GM06990 (cell line): ENCODE results near the gene CDH4.

Source experiments
- DNase-seq: peaks from one replicate; pipeline ENCODE4 v3.0.0-alpha.2; 2011; ENCODE audit not compliant: insufficient read length; ENCODE audit errors: extremely low read depth
- H3K27me3 ChIP-seq: replicated peaks from 2 replicates; pipeline ENCODE4 v1.6.0; 2011; ENCODE audit warnings: low read length; ENCODE audit not compliant: control insufficient read depth, insufficient read depth
- H3K36me3 ChIP-seq: 2 replicates; pipeline ENCODE4 v1.5.1; 2011; ENCODE audit warnings: low read length; ENCODE audit not compliant: control insufficient read depth, insufficient read depth
- H3K4me3 ChIP-seq: replicated peaks from 2 replicates; pipeline ENCODE4 v1.5.1; 2011; ENCODE audit warnings: low read depth, mild to moderate bottlenecking, control low read depth, low read length
- TF ChIP-seq, protein P1 (sequence below): IDR thresholded peaks from 2 replicates; pipeline ENCODE4 v1.5.1; 2011; ENCODE audit warnings: low read length, control low read depth, mild to moderate bottlenecking, inconsistent platforms; ENCODE audit not compliant: insufficient read depth, poor library complexity, severe bottlenecking

CDH4 gene

GRCh38 chr20:61650912-61651733 lies 399.1 kb downstream of the CDH4 start:
- H3K4me3 ChIP-seq = no peak overlapping the region
- TF ChIP-seq, protein P1, sequence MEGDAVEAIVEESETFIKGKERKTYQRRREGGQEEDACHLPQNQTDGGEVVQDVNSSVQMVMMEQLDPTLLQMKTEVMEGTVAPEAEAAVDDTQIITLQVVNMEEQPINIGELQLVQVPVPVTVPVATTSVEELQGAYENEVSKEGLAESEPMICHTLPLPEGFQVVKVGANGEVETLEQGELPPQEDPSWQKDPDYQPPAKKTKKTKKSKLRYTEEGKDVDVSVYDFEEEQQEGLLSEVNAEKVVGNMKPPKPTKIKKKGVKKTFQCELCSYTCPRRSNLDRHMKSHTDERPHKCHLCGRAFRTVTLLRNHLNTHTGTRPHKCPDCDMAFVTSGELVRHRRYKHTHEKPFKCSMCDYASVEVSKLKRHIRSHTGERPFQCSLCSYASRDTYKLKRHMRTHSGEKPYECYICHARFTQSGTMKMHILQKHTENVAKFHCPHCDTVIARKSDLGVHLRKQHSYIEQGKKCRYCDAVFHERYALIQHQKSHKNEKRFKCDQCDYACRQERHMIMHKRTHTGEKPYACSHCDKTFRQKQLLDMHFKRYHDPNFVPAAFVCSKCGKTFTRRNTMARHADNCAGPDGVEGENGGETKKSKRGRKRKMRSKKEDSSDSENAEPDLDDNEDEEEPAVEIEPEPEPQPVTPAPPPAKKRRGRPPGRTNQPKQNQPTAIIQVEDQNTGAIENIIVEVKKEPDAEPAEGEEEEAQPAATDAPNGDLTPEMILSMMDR = no peak
- no peak for DNase-seq
- no peaks in the 10 kb centered on the region for H3K36me3 ChIP-seq
- H3K27me3 ChIP-seq = no peaks in the 10 kb centered on the region

DNA sequence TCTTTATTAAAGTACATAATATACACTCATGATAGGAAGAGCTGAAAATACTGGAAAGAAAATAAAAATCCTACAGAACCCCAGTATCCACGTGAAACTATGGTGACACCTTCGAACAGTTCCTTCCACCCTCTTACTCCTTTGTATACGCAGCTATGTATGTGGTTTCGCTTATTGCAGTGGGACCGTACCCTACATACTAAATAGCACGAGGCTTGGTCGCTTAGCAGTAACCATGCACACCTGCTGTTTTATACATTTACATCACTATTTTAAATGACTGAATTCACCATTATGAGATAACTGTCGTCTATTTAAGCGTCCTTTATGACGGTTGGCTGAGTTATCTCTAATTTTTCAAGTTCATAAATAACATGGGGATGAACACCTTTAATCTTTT lies 400.1 kb downstream of the CDH4 start:
- Histone ChIP-seq H3K36me3 (no peaks in the 10 kb centered on the region), H3K27me3 (no peaks in the 10 kb centered on the region), H3K4me3 (no peak overlapping the region)
- TF ChIP-seq, protein P1 = no peak
- no peak for DNase-seq

- Histone ChIP-seq H3K27me3 (no peaks in the 10 kb centered on the region), H3K36me3 (no peaks in the 10 kb centered on the region), H3K4me3 (no peak overlapping the region)
- DNase-seq = no peak
- TF ChIP-seq, protein P1 = no peak
Measured at GRCh38 chr20:61654726-61655125, 402.7 kb downstream of the CDH4 start.

GRCh38 chr20:61655591-61655990 lies 403.5 kb downstream of the CDH4 start:
- TF ChIP-seq, protein P1 = no peak
- DNase-seq = no peak
- Histone ChIP-seq H3K27me3 (no peaks in the 10 kb centered on the region), H3K4me3 (no peak overlapping the region), H3K36me3 (no peaks in the 10 kb centered on the region)

DNA sequence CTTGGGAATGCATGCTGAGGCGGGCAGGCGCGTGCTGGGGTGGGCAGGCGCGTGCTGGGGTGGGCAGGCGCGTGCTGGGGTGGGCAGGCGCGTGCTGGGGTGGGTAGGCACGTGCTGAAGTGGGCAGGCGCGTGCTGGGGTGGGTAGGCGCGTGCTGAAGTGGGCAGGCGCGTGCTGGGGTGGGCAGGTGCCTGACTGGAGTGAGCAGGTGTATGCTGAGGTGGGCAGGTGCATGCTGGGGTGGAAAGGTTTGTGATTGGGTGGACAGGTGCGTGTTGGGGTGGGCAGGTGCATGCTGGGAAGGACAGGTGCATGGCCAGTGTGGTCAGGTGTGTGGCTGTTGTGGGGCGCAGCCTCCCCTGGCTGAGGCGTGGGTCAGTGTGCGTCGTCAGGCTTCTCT lies 404.1 kb downstream of the CDH4 start:
- Histone ChIP-seq H3K4me3 (no peak overlapping the region), H3K36me3 (no peaks in the 10 kb centered on the region), H3K27me3 (no peaks in the 10 kb centered on the region)
- TF ChIP-seq, protein P1 = no peak
- DNase-seq = no peak

DNA sequence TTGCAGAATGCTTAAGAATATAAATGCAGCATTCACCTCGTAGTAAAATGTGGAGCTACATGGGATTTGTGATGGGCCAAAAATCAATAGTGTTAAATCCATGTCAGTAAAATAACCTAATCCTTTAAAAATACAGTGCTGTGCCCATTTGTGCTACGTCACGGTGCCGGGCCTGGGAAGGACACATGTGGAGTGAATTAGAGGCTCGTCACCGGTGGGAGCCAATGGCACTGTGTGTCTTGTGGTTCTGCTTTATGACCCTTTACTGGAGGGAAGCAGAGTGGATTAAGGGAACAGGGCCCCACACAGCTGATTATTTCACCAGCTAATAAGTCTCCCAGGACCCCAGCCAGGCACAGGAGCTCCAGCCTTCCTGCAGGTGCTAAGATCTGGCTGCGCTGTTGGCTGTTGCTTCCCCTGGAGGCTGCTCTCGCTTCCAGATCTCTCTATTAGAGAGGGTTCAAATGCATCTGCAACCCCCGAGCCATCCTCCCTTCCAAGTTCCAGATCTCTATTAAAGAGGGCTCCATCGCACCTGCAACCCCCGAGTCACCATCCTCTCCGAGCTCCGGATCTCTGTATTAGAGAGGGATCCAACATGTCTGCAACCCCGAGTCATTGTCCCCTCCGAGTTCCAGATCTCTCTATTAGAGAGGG lies 405.8 kb downstream of the CDH4 start:
- Histone ChIP-seq H3K4me3 (no peak overlapping the region), H3K36me3 (no peaks in the 10 kb centered on the region), H3K27me3 (no peaks in the 10 kb centered on the region)
- TF ChIP-seq, protein P1 = no peak
- DNase-seq = no peak
